Common myeloid progenitor, CD34-positive (primary cell): ENCODE measurements around the gene ZSCAN2.

Source experiments
- CTCF ChIA-PET: fragments of 350-600 bp; sonication (Branson Sonifier 250); formaldehyde crosslinking; loops from one replicate; lab custom pipeline; 2021; ENCODE audit warnings: antibody characterized with exemption; lab: Charles Lee
- POLR2A ChIA-PET: fragments of 350-600 bp; sonication (Branson Sonifier 250); formaldehyde crosslinking; loops from one replicate; lab custom pipeline; 2021; ENCODE audit warnings: antibody characterized with exemption; lab: Charles Lee
- DNase-seq, 3 donors: peaks; one replicate each; pipeline versions ENCODE4 v3.0.0 to v3.0.0-alpha.2; 2013
- H3K27ac ChIP-seq, 2 experiments: 1 replicate in 1 of 2; 2 replicates in 1 of 2; pipeline ENCODE4 v1.7.0; 2013; ENCODE audit warnings: inconsistent platforms in 2 of 2, low read length in 2 of 2, mild to moderate bottlenecking in 2 of 2, low read depth in 1 of 2, moderate library complexity in 1 of 2; ENCODE audit not compliant: severe bottlenecking in 2 of 2, insufficient read depth in 1 of 2, poor library complexity in 1 of 2
- H3K27me3 ChIP-seq, 5 experiments: replicated peaks in 2 of 5; 1 replicate in 3 of 5; 2 replicates in 2 of 5; pipeline versions ENCODE4 v1.6.1 to v1.7.0; 2013; ENCODE audit warnings: low read length in 4 of 5, mild to moderate bottlenecking in 2 of 5, moderate library complexity in 2 of 5, inconsistent platforms in 1 of 5; ENCODE audit not compliant: insufficient read depth in 5 of 5, control insufficient read depth in 4 of 5
- H3K36me3 ChIP-seq, 4 experiments: 1 replicate in 2 of 4; 2 replicates in 2 of 4; pipeline versions ENCODE4 v1.6.1 to v1.7.0; 2013; ENCODE audit warnings: low read length in 3 of 4, control low read depth in 1 of 4, mild to moderate bottlenecking in 1 of 4; ENCODE audit not compliant: control insufficient read depth in 4 of 4, insufficient read depth in 4 of 4
- H3K4me1 ChIP-seq, 4 experiments: 1 replicate in 3 of 4; 2 replicates in 1 of 4; pipeline versions ENCODE4 v1.6.1 to v1.7.1; 2013; ENCODE audit warnings: low read length in 3 of 4, mild to moderate bottlenecking in 3 of 4, control low read depth in 1 of 4, inconsistent platforms in 1 of 4, moderate library complexity in 1 of 4; ENCODE audit not compliant: control insufficient read depth in 4 of 4, insufficient read depth in 4 of 4; ENCODE audit errors: control extremely low read depth in 1 of 4
- H3K4me3 ChIP-seq, 7 experiments: 1 replicate in 4 of 7; 2 replicates in 3 of 7; pipeline versions ENCODE4 v1.5.1 to v1.7.0; 2013; ENCODE audit warnings: mild to moderate bottlenecking in 7 of 7, low read length in 6 of 7, moderate library complexity in 6 of 7, inconsistent platforms in 2 of 7, low read depth in 2 of 7, control low read depth in 1 of 7; ENCODE audit not compliant: insufficient read depth in 4 of 7, control insufficient read depth in 1 of 7; ENCODE audit errors: extremely low read depth in 1 of 7
- H3K9me3 ChIP-seq, 5 experiments: 1 replicate in 4 of 5; 2 replicates in 1 of 5; pipeline versions ENCODE4 v1.6.1 to v1.7.1; 2013; ENCODE audit warnings: low read length in 4 of 5, mild to moderate bottlenecking in 2 of 5, inconsistent platforms in 1 of 5, low read depth in 1 of 5, moderate library complexity in 1 of 5; ENCODE audit not compliant: control insufficient read depth in 4 of 5, insufficient read depth in 2 of 5; ENCODE audit errors: control extremely low read depth in 1 of 5
- WGBS: methylation state at CpG from one replicate; pipeline ENCODE4 v1.1.5; 2013; ENCODE audit not compliant: insufficient coverage; 5-methylcytosine and 5-hydroxymethylcytosine counted together

The ZSCAN2 gene

DNA sequence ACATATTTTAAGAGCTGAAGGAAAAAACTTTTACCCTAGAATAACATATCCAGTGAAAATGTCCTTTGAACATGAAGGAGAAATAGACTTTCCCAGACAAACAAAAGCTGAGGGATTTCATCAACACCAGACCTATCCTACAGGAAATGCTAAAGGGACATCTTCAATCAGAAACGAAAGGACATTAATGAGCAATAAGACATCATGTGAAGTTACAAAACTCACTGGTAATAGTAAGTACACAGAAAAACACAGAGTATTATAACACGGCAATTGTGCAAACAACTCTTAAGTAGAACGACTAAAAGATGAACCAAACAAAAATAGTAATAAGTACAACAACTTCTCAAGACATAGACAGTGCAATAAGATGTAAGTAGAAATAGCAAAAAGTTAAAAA, 3.5 kb upstream of the ZSCAN2 start:
- DNase-seq = no peak
- no peaks in the 10 kb centered on the region for H3K36me3 ChIP-seq
- peaks cover 0 to 7% (median 3%) of the 10 kb centered on the region in 5 experiments for H3K9me3 ChIP-seq
- ChIA-PET CTCF (interaction anchor here (0.6 to 3.4 kb wide), 6 partner anchors 8 to 62 kb away, joined by 3 to 16 read pairs (median 6); no protein-coding TSS in a partner anchor), POLR2A (no interaction called here)
- H3K4me3 ChIP-seq = no peak overlapping the region
- H3K4me1 ChIP-seq = peaks cover 17 to 61% (median 52%) of the 10 kb centered on the region in 4 experiments
- no CpG with 5 or more reads among the region's 3 CpGs for WGBS
- H3K27me3 ChIP-seq = no peaks in the 10 kb centered on the region
- no peak overlapping the region for H3K27ac ChIP-seq

- H3K27me3 ChIP-seq = no peaks in the 10 kb centered on the region
- ChIA-PET CTCF (interaction anchor here (0.6 to 4.0 kb wide), 14 partner anchors 8 to 1070 kb away, joined by 3 to 28 read pairs (median 6); partner anchors contain the start of genes NMB and WDR73), POLR2A (interaction anchor here (1.4 kb wide), 1 partner anchor 39 kb away, joined by 4 read pairs; no protein-coding TSS in a partner anchor)
- DNase-seq = peak; percentile 80 to 94 (median 92)
- peaks cover 17 to 67% (median 57%) of the 10 kb centered on the region in 4 experiments for H3K4me1 ChIP-seq
- 0% methylated on average over 1 of the region's 2 CpGs for WGBS
- H3K4me3 ChIP-seq = peak overlapping the region in 5 of 7 experiments; percentile 8 to 51 (median 37)
- H3K9me3 ChIP-seq = peaks cover 0 to 5% (median 0%) of the 10 kb centered on the region in 5 experiments
- no peaks in the 10 kb centered on the region for H3K36me3 ChIP-seq
- peak overlapping the region; percentile 7 to 74 for H3K27ac ChIP-seq
Measured at GRCh38 chr15:84598250-84598649, 2.6 kb upstream of the ZSCAN2 start.

GRCh38 chr15:84598993-84599392, 1.8 kb upstream of the ZSCAN2 start:
- H3K27ac ChIP-seq = peak overlapping the region in 1 of 2 experiments; percentile 74
- peaks cover 0 to 3% (median 0%) of the 10 kb centered on the region in 5 experiments for H3K9me3 ChIP-seq
- ChIA-PET POLR2A (interaction anchor here (1.4 kb wide), 1 partner anchor 39 kb away, joined by 4 read pairs; no protein-coding TSS in a partner anchor), CTCF (interaction anchor here (0.6 to 4.0 kb wide), 20 partner anchors 9 to 1069 kb away, joined by 3 to 28 read pairs (median 5); partner anchors contain the start of genes NMB, SEC11A and WDR73)
- H3K4me3 ChIP-seq = peak overlapping the region in 4 of 7 experiments; percentile 13 to 51 (median 44)
- peaks cover 0 to 4% (median 2%) of the 10 kb centered on the region in 4 experiments for H3K36me3 ChIP-seq
- peak; percentile 59 to 63 (median 63) for DNase-seq
- H3K27me3 ChIP-seq = no peaks in the 10 kb centered on the region
- H3K4me1 ChIP-seq = peaks cover 17 to 73% (median 63%) of the 10 kb centered on the region in 4 experiments
- no CpG with 5 or more reads among the region's 1 CpG for WGBS

DNA sequence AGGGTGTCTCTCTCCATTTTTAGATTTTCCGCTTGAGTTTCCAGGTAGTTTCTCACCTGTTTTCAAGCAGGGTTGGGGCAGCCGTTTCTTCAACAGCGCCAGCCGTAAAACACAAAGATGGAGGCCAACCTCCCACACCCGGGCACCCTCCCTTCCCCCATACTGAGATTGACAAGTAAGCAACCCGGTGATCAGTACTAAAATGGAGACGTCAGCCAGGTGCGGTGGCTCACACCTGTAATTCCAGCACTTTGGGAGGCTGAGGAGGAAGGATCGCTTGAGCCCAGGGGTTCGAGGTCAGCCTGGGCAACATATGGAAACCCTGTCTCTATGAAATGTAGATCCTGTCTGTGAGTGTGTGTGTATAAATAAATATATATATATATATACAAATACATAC, 903 bp upstream of the ZSCAN2 start:
- CTCF ChIA-PET = interaction anchor here (1.3 to 4.0 kb wide), 9 partner anchors 10 to 328 kb away, joined by 3 to 28 read pairs (median 10); partner anchors contain the start of genes NMB and WDR73
- H3K9me3 ChIP-seq = peaks cover 0 to 3% (median 0%) of the 10 kb centered on the region in 5 experiments
- H3K27ac ChIP-seq = no peak overlapping the region
- peak overlapping the region in 5 of 7 experiments; percentile 12 to 96 (median 70) for H3K4me3 ChIP-seq
- no peaks in the 10 kb centered on the region for H3K27me3 ChIP-seq
- 92% methylated on average over 2 of the region's 10 CpGs for WGBS
- H3K4me1 ChIP-seq = peaks cover 17 to 78% (median 67%) of the 10 kb centered on the region in 4 experiments
- POLR2A ChIA-PET = interaction anchor here (0.7 kb wide), 1 partner anchor 36 kb away, joined by 3 read pairs; no protein-coding TSS in a partner anchor
- peaks cover 0 to 9% (median 4%) of the 10 kb centered on the region in 4 experiments for H3K36me3 ChIP-seq
- no peak for DNase-seq

- Histone ChIP-seq H3K9me3 (no peaks in the 10 kb centered on the region), H3K36me3 (peaks cover 0 to 13% (median 8%) of the 10 kb centered on the region in 4 experiments), H3K27me3 (no peaks in the 10 kb centered on the region), H3K4me1 (peaks cover 17 to 78% (median 69%) of the 10 kb centered on the region in 4 experiments), H3K4me3 (peak overlapping the region; percentile 70 to 96 (median 80)), H3K27ac (peak overlapping the region; percentile 86 to 94)
- peak; percentile 71 to 83 (median 81) for DNase-seq
- CTCF ChIA-PET = interaction anchor here (1.7 to 4.0 kb wide), 5 partner anchors 10 to 58 kb away, joined by 5 to 28 read pairs (median 6); partner anchors contain the start of genes NMB and WDR73
- POLR2A ChIA-PET = interaction anchor here (0.7 kb wide), 1 partner anchor 36 kb away, joined by 3 read pairs; no protein-coding TSS in a partner anchor
- WGBS = under 1% methylated on average over 11 of the region's 20 CpGs
Measured at GRCh38 chr15:84600331-84600686, 500 bp upstream of the ZSCAN2 start.

DNA sequence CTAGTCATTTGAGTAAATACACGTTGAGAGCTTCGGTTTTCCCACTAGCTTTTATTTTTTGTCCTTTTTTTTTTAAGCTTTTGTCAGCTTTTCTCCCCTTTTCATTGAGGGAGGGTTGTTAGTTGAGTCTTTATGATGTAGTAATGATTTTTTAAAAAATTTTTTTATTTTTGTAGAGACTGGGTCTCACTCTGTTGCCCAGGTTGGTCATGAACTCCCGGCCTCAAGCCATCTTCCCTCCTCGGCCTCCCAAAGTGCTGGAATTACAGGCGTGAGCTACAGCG, 688 bp downstream of the ZSCAN2 start:
- no CpG with 5 or more reads among the region's 6 CpGs for WGBS

More for the DNA sequence above, 688 bp downstream of the ZSCAN2 start:
- peaks cover 3 to 25% (median 19%) of the 10 kb centered on the region in 4 experiments for H3K36me3 ChIP-seq
- H3K4me3 ChIP-seq = peak overlapping the region; percentile 70 to 96 (median 80)
- peaks cover 17 to 71% (median 64%) of the 10 kb centered on the region in 4 experiments for H3K4me1 ChIP-seq
- peak overlapping the region; percentile 86 to 94 for H3K27ac ChIP-seq
- CTCF ChIA-PET = interaction anchor here (1.7 to 4.0 kb wide), 4 partner anchors 23 to 57 kb away, joined by 5 to 28 read pairs (median 8); partner anchors contain the start of genes NMB and WDR73
- DNase-seq = no peak
- H3K9me3 ChIP-seq = no peaks in the 10 kb centered on the region
- no peaks in the 10 kb centered on the region for H3K27me3 ChIP-seq
- POLR2A ChIA-PET = no interaction called here
